GM23338 (cell line): ENCODE measurements around the gene CACNA1G. TPM values are rescaled to one million over a fixed set of nuclear protein-coding genes. Genes with fewer than 3 reads are reported as not detected.
A peak's percentile ranks its signal among the peaks of the same experiment; 100 is the strongest.

Source experiments
- ATAC-seq: fragments of 200-7000 bp; cut with Tn5 transposase; 3 replicates; pipeline ENCODE4 v1.9.1; 2020
- DNase-seq: peaks from one replicate; pipeline ENCODE4 v3.0.0-alpha.2; 2015; ENCODE audit warnings: low spot score
- H2AFZ ChIP-seq: fragments of 200-600 bp; sonication (generic); 2 replicates; pipeline ENCODE4 v1.8.0; 2016; ENCODE audit warnings: antibody characterized with exemption, mild to moderate bottlenecking, moderate library complexity
- H3F3A ChIP-seq: fragments of 200-600 bp; sonication (generic); replicated peaks from 2 replicates; pipeline ENCODE4 v1.8.0; 2017; ENCODE audit warnings: antibody characterized with exemption, mixed run types, low read depth
- H3K27ac ChIP-seq: fragments of 200-600 bp; sonication (generic); 2 replicates; pipeline ENCODE4 v1.6.1; 2016; ENCODE audit warnings: low read depth
- H3K27me3 ChIP-seq: fragments of 200-600 bp; sonication (generic); 2 replicates; pipeline ENCODE4 v1.8.0; 2016; ENCODE audit warnings: mild to moderate bottlenecking, mixed run types, moderate library complexity; ENCODE audit not compliant: insufficient read depth
- H3K36me3 ChIP-seq: fragments of 200-600 bp; sonication (generic); 2 replicates; pipeline ENCODE4 v1.8.0; 2016; ENCODE audit warnings: mild to moderate bottlenecking; ENCODE audit not compliant: insufficient read depth
- H3K4me1 ChIP-seq: fragments of 200-600 bp; sonication (generic); 2 replicates; pipeline ENCODE4 v1.8.0; 2016; ENCODE audit warnings: mild to moderate bottlenecking, moderate library complexity; ENCODE audit not compliant: insufficient read depth
- H3K4me2 ChIP-seq: fragments of 200-600 bp; sonication (generic); 2 replicates; pipeline ENCODE4 v1.7.1; 2017; ENCODE audit warnings: mixed run types
- H3K4me3 ChIP-seq: fragments of 200-600 bp; sonication (generic); 2 replicates; pipeline ENCODE4 v1.6.1; 2016; ENCODE audit warnings: mixed run types
- H3K79me2 ChIP-seq: fragments of 200-600 bp; sonication (generic); replicated peaks from 2 replicates; pipeline ENCODE4 v1.8.0; 2017; ENCODE audit warnings: mild to moderate bottlenecking; ENCODE audit not compliant: insufficient read depth
- H3K9me2 ChIP-seq: fragments of 200-600 bp; sonication (generic); 2 replicates; pipeline ENCODE4 v1.8.0; 2017; ENCODE audit not compliant: insufficient read depth
- H4K20me1 ChIP-seq: fragments of 200-600 bp; sonication (generic); replicated peaks from 2 replicates; pipeline ENCODE4 v1.8.0; 2017; ENCODE audit warnings: mild to moderate bottlenecking; ENCODE audit not compliant: insufficient read depth
- H3K27ac Mint-ChIP-seq: 2 replicates; pipeline ENCODE4 v1.8.0; 2020; ENCODE audit warnings: inconsistent platforms, mild to moderate bottlenecking, moderate library complexity, mixed read lengths
- H3K27me3 Mint-ChIP-seq: 3 replicates; pipeline ENCODE4 v1.8.0; 2022; ENCODE audit warnings: low read depth, mild to moderate bottlenecking, moderate library complexity, mixed read lengths, inconsistent platforms; ENCODE audit not compliant: insufficient read depth, poor library complexity
- H3K36me3 Mint-ChIP-seq: 3 replicates; pipeline ENCODE4 v1.8.0; 2021; ENCODE audit warnings: low read depth, mild to moderate bottlenecking, inconsistent platforms, moderate library complexity, mixed read lengths
- H3K4me1 Mint-ChIP-seq: 3 replicates; pipeline ENCODE4 v1.8.0; 2020; ENCODE audit warnings: mild to moderate bottlenecking, inconsistent platforms, mixed read lengths
- H3K4me3 Mint-ChIP-seq: 3 replicates; pipeline ENCODE4 v1.8.0; 2021; ENCODE audit warnings: moderate library complexity, mild to moderate bottlenecking, inconsistent platforms, mixed read lengths
- H3K9me3 Mint-ChIP-seq: 3 replicates; pipeline ENCODE4 v1.8.0; 2020; ENCODE audit warnings: moderate library complexity, mild to moderate bottlenecking, inconsistent platforms, mixed read lengths
- CREB1 ChIP-seq: fragments of 250-450 bp; sonication (Bioruptor Pico); IDR thresholded peaks from 2 replicates; pipeline ENCODE4 v1.5.0; 2020; ENCODE audit warnings: low read depth, mild to moderate bottlenecking, moderate library complexity
- CTCF ChIP-seq, 2 experiments: fragments of 200-600 bp in 1 of 2; sonication (generic) in 1 of 2; conservative IDR thresholded peaks; 2 replicates each; pipeline versions ENCODE4 v1.5.1 to v1.6.1; 2016 to 2017; ENCODE audit warnings: antibody characterized with exemption in 2 of 2, low read depth in 2 of 2, mild to moderate bottlenecking in 2 of 2, moderate library complexity in 1 of 2
- EZH2 ChIP-seq: fragments of 200-600 bp; sonication (generic); IDR thresholded peaks from one replicate; pipeline ENCODE4 v1.8.0; 2017; ENCODE audit warnings: antibody characterized with exemption, mild to moderate bottlenecking, low read depth; ENCODE audit not compliant: unreplicated experiment
- EZH2phosphoT487 ChIP-seq: fragments of 200-600 bp; sonication (generic); IDR thresholded peaks from one replicate; pipeline ENCODE4 v1.8.1; 2018; ENCODE audit warnings: antibody characterized with exemption; ENCODE audit not compliant: unreplicated experiment
- JUNB ChIP-seq: IDR thresholded peaks from one replicate; pipeline ENCODE4 v1.6.1; 2016; ENCODE audit warnings: antibody characterized with exemption; ENCODE audit not compliant: unreplicated experiment
- NANOG ChIP-seq: IDR thresholded peaks from 2 replicates; pipeline ENCODE4 v1.6.1; 2016; ENCODE audit warnings: antibody characterized with exemption, borderline replicate concordance
- POLR2AphosphoS5 ChIP-seq: IDR thresholded peaks from 2 replicates; pipeline ENCODE4 v1.6.1; 2016; ENCODE audit warnings: antibody characterized with exemption, low read depth
- REST ChIP-seq: IDR thresholded peaks from one replicate; pipeline ENCODE4 v1.6.1; 2018; ENCODE audit warnings: antibody characterized with exemption; ENCODE audit not compliant: unreplicated experiment
- STAT1 ChIP-seq: IDR thresholded peaks from one replicate; pipeline ENCODE4 v1.6.1; 2016; ENCODE audit warnings: antibody characterized with exemption; ENCODE audit not compliant: unreplicated experiment
- ZNF114 ChIP-seq: fragments of 250-450 bp; sonication (Bioruptor Pico); IDR thresholded peaks from 2 replicates; pipeline ENCODE4 v1.5.0; 2020; ENCODE audit warnings: mild to moderate bottlenecking, moderate library complexity
- ZNF331 ChIP-seq: fragments of 250-450 bp; sonication (Bioruptor Pico); IDR thresholded peaks from 2 replicates; pipeline ENCODE4 v1.5.0; 2020; ENCODE audit warnings: low read depth, mild to moderate bottlenecking, moderate library complexity
- ZNF462 ChIP-seq: fragments of 250-450 bp; sonication (Bioruptor Pico); IDR thresholded peaks from 2 replicates; pipeline ENCODE4 v1.5.0; 2020; ENCODE audit warnings: mild to moderate bottlenecking, moderate library complexity
- polyA plus RNA-seq: library from polyadenylated mRNA; unstranded; fragments of >200 nt; fragmentation: Nextera tagmentation; extraction: Ambion mirVana; gene quantifications from 2 replicates; pipeline ENCODE4 v1.2.1, GENCODE V29; 2016
- total RNA-seq: library from RNA; depleted of rRNA; stranded (reverse); fragments of >200 nt; shearing (Covaris generic); gene quantifications from 2 replicates; pipeline ENCODE4 v1.2.3, GENCODE V29; 2014
- TF ChIP-seq, protein P1 (sequence below): IDR thresholded peaks from 2 replicates; pipeline ENCODE4 v1.6.1; 2016; ENCODE audit warnings: antibody characterized with exemption

Gene CACNA1G
- total and polyA plus RNA-seq, 2 experiments from 2014 or later, result 1.4 to 5.1 TPM

DNA sequence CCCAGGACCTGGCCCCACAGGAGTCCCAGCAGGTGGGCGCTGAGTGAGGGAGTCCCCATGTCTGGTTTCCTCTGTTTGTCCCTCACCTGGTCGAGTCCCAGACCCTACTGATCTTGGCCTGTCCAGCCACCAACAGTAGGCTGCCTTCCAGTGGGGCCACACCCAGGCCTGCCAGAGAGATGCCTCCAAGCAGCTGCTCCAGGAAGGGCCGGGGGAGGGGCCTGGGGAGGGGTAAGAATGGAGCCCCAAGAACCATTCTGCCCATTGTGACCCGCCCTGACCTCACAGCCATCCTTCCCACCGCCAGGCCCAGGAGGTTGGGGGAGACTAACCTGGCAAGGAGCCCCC is 12.8 kb upstream of the CACNA1G start:
- H3K27ac ChIP-seq, result no peak overlapping the region
- no peaks in the 10 kb centered on the region for H3K9me3 Mint-ChIP-seq
- H3K27me3 Mint-ChIP-seq, result peaks cover 18% of the 10 kb centered on the region
- ATAC-seq (no peak), DNase-seq (no peak)
- H3F3A ChIP-seq, result no peaks in the 10 kb centered on the region
- H3K27me3 ChIP-seq, result no peaks in the 10 kb centered on the region
- peaks cover 11% of the 10 kb centered on the region; the same call in 1 of the 2 replicates for H3K4me1 ChIP-seq
- H3K4me1 Mint-ChIP-seq, result peaks cover 16% of the 10 kb centered on the region
- H3K4me2 ChIP-seq, result peak overlapping the region; percentile 83
- no peak overlapping the region; the same call in 1 of the 2 replicates for H2AFZ ChIP-seq
- H3K4me3 Mint-ChIP-seq, result peak overlapping the region; percentile 68
- no peaks in the 10 kb centered on the region for H3K79me2 ChIP-seq
- no peaks in the 10 kb centered on the region; the same call in 2 of the 3 replicates for H3K36me3 Mint-ChIP-seq
- no peak overlapping the region for H3K27ac Mint-ChIP-seq
- TF ChIP-seq CREB1 (CRISPR knock-in tag) (no peak), REST (no peak), ZNF114 (CRISPR knock-in tag) (no peak), JUNB (no peak), ZNF462 (CRISPR knock-in tag) (no peak), STAT1 (no peak), POLR2AphosphoS5 (no peak), NANOG (no peak), EZH2phosphoT487 (no peak), CTCF (conservative IDR thresholded peaks at IDR 0.05; ENCODE audit: low read depth in 2 of 2) (no peak), EZH2 (no peak), ZNF331 (no peak)
- TF ChIP-seq, protein P1, sequence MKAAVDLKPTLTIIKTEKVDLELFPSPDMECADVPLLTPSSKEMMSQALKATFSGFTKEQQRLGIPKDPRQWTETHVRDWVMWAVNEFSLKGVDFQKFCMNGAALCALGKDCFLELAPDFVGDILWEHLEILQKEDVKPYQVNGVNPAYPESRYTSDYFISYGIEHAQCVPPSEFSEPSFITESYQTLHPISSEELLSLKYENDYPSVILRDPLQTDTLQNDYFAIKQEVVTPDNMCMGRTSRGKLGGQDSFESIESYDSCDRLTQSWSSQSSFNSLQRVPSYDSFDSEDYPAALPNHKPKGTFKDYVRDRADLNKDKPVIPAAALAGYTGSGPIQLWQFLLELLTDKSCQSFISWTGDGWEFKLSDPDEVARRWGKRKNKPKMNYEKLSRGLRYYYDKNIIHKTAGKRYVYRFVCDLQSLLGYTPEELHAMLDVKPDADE, result no peak
- H3K9me2 ChIP-seq, result no peaks in the 10 kb centered on the region
- no peaks in the 10 kb centered on the region for H4K20me1 ChIP-seq
- peak overlapping the region; percentile 67 for H3K4me3 ChIP-seq
- H3K36me3 ChIP-seq, result no peaks in the 10 kb centered on the region
